ENCODE results near the gene MS4A8.
"Not testable (repeated sequence)": the region's sequence is repeated elsewhere in the genome, so short reads cannot be mapped to it uniquely, and the experiment has no call there.

Gene MS4A8

DNA sequence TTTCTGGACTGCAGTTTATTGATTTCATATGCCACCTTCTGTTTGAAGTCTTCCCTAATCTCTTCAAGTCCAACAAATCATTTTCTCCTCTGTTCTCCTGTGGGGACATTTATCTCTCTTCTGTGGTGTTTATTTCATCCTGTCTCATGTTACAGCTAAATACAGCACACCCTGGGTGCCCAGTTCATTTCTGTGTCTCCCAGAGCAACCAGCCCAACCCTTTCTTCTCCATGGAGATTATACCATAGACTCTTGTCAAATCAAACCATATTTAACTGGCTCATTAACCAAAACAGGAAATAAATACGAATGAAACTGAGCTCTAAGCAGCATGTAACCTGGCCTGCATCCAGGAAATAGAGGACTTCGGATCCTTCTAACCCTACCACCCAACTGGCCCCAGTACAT lies at the start of gene MS4A8:
Gene MS4A8, plus strand, starts transcription at position 329 of the 408 bp plus-strand sequence. CDS start 1,249 bp downstream, outside the sequence.
- DNase-seq, result no peak

DNA sequence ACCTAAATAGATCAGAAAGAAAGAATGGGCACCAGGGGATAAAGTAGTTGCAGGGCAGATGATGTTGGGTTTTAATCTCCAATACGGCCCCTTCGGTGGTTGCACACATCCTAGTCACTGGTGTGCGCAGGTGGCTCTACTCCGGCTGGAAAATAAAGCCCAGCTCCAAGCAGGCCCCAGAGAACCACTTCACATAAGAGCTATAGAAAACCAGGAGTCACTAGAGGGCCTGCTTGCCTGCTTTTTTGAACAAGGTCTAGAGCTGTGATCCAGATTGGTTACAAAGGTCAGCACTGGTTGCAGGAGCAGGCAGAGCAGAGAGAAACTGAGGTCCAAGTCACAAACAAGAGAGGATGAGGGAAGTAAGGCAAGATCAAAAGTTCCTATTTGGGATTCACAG lies 41.5 kb upstream of the MS4A8 start:
- DNase-seq, result no peak

DNA sequence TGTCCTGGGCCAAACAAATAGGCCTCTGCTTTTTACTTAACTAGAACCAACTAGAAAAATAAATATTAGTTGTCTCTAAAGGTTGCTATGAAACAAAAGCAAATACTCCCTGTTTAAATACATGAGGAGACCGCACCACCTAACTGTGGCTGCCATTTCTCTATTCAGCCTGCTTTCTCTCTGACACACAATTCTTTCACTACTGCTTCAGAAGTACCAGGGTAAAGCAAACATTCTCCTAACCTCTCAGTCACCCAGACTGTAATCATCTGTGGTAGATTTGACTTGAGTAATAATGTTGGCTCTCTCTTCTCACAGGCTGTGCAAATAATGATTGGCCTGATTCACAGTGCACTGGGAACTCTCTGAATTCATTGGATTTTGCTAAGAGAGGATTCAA lies 41.0 kb upstream of the MS4A8 start:
- DNase-seq, result no peak

GRCh38 chr11:60672255-60672654 lies 27.2 kb upstream of the MS4A8 start:
- DNase-seq, result no peak

DNA sequence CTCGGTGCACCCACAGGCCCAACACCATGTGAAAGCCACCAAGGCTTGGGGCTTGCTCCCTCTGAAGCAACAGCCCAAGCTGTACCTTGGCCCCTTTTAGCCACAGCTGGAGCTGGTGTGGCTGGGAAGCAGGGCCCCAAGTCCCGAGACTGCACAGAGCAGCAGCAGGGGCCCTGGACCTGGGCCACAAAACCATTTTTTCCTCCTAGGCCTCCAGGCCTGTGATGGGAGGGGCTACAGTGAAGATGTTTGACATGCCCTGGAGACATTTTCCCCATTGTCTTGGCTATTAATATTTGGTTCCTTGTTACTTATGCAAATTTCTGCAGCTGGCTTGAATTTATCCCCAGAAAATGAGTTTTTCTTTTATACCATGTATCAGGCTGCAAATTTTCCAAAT lies 21.2 kb upstream of the MS4A8 start:
- DNase-seq, result not testable (repeated sequence)

- no peak for DNase-seq
These were observed 19.5 kb upstream of the MS4A8 start for GRCh38 chr11:60679879-60680278.

- DNase-seq, result no peak
These were observed 18.8 kb upstream of the MS4A8 start for GRCh38 chr11:60680455-60681119.

- not testable (repeated sequence) for DNase-seq
These were observed 14.9 kb upstream of the MS4A8 start for GRCh38 chr11:60684541-60684848.

DNA sequence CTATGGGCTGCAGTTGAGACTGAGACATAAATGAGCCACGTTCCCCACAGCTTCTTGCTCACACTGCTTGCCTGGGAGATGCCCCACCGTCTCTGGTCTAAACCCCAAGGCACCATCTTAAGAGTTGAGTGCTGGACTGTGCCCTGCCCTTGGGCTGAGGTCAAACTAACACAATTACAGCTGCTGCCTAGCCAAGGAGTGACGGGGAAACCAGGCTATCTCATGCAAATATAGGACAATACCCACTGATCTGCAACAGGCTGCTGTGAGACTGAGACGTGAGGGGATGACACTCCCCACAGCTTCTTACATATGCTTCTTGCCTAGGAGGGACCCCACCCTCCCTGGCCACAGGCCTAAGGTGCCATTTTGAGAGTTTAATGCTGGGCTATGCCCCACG lies 7.8 kb upstream of the MS4A8 start:
- no peak for DNase-seq

- DNase-seq, result no peak
These were observed 524 bp downstream of the MS4A8 start for GRCh38 chr11:60699936-60700335.

DNA sequence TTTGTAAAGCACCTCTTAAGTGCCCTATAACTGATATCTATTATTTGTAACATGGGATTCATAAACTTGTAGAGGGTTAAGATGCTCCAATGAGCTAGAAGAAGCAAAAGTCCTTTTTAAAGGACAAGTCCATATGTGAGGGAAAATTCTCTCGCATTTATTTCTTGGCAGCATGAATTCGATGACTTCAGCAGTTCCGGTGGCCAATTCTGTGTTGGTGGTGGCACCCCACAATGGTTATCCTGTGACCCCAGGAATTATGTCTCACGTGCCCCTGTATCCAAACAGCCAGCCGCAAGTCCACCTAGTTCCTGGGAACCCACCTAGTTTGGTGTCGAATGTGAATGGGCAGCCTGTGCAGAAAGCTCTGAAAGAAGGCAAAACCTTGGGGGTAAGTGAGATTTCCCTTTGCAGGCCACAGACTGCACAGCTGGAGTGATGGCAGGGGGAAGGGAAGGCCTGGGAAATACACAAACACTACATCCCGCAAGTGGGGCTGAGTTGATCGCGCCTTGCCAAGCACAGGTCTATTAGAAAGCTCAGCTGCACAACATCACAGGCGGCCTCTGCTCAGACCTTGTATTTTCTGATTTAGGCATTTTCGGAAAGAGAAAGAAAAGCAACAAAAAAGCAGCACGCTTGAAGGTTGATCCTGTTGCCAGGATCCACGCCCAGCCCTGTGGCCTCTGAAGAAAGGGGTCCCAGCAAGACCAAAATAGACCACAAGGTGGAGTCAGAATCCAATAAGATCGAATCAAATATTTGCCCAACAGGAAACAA lies 1.5 kb downstream of the MS4A8 start:
- no peak for DNase-seq

GRCh38 chr11:60701469-60701818 lies 2.0 kb downstream of the MS4A8 start:
- DNase-seq, result no peak

DNA sequence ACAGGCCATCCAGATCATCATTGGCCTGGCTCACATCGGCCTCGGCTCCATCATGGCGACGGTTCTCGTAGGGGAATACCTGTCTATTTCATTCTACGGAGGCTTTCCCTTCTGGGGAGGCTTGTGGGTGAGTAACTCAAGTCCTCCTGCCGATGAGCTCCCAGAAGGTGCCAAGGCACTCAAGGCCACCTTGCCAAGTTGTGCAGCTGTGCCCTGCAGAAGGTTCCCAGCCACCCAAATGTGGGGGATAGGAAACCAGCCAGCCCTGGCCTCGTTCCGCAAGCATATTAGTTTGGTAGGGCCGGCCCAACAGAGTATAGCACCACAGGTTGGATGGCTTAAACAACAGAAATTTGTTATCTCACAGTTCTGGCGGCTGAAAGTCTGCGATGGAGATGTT lies 4.0 kb downstream of the MS4A8 start:
- DNase-seq, result no peak

- DNase-seq, result no peak
These were observed 6.5 kb downstream of the MS4A8 start for GRCh38 chr11:60705895-60706294.

- DNase-seq, result no peak
These were observed 7.5 kb downstream of the MS4A8 start for GRCh38 chr11:60706931-60707330.

DNA sequence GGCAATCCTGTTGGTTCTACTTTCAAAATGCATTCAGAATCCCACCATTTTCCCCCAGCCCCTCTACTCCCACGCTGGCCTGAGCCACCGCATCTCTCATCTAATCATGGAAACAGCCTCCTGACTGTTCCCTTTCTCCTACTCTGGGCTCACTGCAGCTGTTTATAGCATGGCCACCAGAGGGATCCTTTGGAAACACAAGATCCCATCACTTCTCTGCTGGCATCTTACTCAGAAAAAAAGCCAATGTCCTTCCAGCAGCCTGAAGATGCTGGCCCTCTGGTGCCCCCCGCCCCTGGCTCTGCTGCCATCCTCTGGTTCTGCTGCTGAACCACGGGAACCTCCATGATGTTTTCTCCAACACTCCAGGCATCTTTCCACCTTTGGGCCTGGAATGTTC lies 11.1 kb downstream of the MS4A8 start:
- DNase-seq, result no peak

GRCh38 chr11:60711276-60711675 lies 11.9 kb downstream of the MS4A8 start:
- no peak for DNase-seq

DNA sequence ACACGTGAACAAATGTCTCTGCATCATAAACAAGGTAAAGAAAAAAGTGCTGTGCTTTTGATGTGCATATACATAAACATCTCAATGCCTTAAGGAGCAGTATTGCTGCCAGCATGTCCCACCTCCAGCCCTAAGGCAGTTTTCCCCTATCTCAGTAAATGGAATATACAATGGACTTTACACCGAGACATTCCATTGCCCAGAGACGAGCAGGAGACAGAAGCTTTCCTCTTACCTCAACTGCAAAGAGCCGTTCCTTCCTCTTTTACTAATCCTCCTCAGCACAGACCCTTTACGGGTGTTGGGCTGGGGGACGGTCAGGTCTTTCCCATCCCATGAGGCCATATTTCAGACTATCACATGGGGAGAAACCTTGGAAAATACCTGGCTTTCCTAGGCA lies 14.0 kb downstream of the MS4A8 start:
- not testable (repeated sequence) for DNase-seq

DNA sequence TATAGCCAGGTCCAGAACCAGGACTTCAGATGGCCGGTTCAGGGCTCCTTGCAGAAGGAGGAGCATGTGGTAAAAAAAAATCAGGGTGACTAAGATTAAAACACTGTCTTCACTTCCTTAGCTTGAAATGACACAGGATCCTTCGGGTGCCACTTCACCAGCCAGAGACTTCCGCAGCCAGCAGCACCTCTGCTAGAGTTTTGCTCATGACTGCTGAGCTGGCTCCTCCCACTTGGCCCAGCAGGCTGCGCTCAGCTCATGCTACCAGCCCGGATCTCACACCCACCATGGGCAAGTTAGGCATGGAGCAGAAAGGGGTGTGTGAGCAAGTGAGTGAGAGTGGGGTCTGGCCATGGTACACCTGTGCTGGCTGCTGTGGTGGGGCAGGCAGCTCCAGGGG lies 18.5 kb downstream of the MS4A8 start:
- no peak for DNase-seq

DNA sequence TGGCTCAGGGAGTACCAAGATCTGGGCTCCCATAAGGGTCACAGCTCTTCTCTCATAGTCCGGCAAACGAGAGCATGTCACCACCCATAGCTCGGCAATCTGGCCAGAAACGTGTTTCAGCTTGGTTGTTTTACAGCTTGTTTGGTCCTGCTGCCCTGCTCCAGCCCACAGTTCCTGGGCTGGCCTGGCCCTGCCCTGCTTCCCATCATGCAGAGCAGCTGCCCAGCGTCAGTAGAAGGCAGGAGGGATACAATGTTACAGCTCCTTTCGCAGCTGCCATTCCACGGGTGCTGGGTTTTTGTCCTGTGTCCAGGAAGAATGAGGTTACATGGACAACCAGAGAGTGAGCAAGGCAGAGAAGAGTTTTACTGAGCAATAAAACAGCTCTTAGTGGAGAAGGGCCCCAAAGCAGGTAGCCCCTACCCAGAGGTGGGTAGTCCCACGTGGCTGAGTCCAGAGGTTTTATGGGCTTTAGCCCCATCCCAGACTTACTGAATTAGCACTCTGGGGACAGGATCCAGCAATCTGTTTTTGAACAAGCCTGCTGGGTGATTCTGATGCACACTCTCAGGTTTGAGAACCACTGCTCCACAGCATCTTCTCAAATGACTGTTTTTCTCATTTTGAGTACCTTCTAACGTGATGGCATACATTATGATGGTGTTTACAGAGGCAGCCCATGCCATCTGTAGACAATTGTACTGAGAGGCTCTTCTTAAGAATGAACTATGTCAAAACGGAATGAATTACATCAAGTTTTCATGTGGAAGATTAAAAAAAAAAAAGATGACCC lies 19.3 kb downstream of the MS4A8 start:
- no peak for DNase-seq

DNA sequence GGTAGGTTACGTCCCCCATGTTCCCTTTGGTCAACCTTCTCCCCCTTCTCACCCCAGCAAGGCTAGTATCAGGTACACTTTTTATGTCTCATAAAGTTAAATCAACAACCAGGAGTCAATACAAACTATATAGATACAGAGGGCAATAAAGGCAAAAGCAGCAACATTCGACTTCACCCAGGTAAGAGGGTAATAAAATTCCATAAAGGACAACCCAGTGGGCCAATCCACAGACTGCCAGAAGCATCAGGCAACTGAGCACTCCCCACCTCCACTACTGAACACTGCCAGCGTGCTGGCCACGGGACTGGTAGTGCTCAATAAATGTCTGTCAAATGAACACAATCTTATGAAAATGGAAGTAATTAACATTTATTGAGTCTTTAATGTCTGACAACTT lies 20.0 kb downstream of the MS4A8 start:
- DNase-seq, result no peak

GRCh38 chr11:60720460-60720859 lies 21.0 kb downstream of the MS4A8 start:
- DNase-seq, result no peak

- no peak for DNase-seq
These were observed 25.0 kb downstream of the MS4A8 start, which contains the start of gene MS4A18 for GRCh38 chr11:60724420-60724819. TSS of gene MS4A18 (plus strand) at chr11:60724720.

DNA sequence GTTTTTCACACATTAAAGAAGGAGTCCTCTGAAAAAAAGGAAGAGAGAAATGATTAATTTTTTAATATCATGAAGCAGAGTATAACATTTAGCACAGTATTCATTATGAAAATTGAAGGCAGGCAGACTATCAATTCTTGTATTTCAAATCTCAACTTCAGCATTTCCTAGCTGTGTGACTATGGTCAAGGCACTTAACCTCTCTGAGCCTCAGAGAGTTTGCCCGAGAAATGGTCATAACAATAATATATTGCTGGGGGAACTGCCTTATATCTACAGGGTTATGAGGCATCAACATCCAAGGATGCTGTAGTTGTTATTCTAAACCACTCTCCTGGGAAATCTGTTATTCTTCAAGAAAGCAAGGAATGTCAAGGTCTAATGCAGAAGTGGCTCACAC lies 26.2 kb downstream of the MS4A8 start:
- DNase-seq, result no peak
